GM21825 (cell line): ENCODE results near the gene MEGF11.

Experiments
- ATAC-seq: cut with Tn5 transposase; IDR thresholded peaks from one replicate; pipeline ENCODE4 v1.9.1; 2021; ENCODE audit warnings: mild to moderate bottlenecking, moderate library complexity; ENCODE audit not compliant: unreplicated experiment

Gene MEGF11

DNA sequence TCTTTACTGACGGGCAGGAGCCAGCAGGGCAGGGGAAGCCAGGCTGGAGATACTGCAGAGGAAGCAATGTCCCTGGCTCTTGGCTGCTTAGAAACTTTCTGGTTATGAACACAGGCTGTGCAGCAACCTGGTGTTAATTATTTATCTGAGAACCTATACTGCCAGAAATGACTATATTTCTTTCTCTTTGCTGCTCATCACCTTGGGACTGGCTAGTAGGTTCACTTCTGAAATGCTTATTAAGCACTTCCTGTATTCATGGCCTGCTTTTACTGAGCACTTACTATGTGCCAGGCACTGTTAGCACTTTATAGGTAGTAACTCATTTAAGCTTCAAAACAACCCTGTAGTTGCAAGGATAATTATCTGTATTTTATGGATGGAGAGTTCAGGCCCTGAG is 326.7 kb downstream of the MEGF11 start:
- peak; percentile 55 for ATAC-seq

- ATAC-seq, result no peak
These were observed 327.1 kb downstream of the MEGF11 start for GRCh38 chr15:65926459-65926858.

GRCh38 chr15:65925338-65925737 is 328.2 kb downstream of the MEGF11 start:
- no peak for ATAC-seq

DNA sequence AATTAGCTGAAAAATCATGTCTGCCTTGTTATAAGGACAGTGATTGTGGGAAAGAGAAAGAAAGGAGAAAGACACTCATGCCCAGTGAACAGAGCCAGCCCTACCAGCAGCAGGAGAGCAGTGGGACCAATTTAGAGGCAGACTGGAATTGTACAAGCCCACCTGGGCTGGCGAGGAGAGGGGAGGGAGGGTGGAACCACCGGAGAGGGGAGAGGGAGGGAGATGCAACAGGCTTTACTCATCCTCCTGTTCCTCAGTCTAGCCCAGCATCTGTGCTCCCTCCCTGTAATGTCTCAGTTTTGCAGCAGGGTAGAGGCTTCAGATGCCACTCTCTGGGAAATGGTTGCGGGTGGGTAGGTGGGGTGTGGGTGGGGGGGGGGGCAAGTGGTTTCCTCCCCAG is 329.5 kb downstream of the MEGF11 start:
- ATAC-seq, result no peak

DNA sequence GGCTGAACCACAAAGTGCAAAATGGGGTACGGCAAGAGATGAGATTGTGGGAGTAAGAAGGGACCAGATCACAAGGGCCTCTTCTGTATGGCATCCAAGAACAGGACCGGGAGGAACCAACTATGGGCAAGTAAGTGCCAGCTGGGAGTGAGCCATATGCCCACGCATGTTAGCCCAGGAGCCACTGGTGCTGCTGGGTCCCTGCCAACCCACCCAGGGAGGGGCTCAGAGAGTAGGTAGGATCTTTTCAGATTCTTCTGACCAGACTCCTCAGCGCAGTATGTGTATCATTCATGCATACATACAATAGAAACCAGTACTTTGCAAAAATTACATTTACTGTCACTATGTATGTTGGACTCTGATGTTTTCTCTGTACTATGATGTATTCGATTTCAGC is 330.3 kb downstream of the MEGF11 start:
- no peak for ATAC-seq

DNA sequence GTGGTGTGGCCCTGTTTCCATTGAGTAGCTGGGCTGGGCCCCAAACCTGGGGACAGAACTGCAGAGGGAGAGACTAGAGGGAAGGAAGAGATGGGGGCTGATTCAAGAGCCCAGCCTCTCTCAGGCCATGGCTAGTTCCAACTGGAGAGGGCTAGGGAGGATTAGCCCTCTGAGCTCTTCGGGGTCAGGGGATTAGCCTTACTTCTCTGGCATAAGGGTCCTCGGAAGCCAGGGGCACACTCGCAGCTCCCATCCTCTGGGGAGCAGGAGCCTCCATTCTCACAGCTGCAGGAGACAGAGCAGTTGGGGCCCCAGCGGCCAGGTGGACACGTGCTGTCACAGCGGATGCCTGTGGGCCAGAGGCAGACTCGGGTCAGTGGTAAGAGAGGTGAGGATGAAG is 330.9 kb downstream of the MEGF11 start:
- ATAC-seq, result no peak

- no peak for ATAC-seq
These were observed 331.8 kb downstream of the MEGF11 start for GRCh38 chr15:65921780-65922179.

DNA sequence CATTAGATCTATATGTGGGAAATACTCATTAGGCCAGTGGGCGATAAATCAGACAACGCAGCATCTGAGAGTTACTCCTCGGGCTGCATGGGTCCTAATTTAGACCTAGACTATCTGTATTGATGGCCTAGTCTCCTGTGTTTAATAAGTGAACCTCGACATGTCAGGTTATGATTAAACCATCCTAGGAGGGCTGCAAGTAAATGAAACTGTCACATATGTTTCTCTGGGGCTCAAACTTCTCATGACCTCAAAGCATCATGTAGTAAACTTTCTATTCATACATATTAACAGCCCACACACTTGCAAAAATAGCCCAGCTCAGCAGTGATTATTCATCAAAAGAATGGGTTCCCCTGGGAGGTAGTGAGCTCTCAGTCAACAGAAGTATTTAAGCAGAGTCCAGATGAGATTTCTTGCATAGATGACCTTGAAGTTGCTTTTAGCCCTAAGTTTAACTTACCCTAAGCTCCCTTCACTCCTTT is 332.7 kb downstream of the MEGF11 start:
- peak; percentile 30 for ATAC-seq

DNA sequence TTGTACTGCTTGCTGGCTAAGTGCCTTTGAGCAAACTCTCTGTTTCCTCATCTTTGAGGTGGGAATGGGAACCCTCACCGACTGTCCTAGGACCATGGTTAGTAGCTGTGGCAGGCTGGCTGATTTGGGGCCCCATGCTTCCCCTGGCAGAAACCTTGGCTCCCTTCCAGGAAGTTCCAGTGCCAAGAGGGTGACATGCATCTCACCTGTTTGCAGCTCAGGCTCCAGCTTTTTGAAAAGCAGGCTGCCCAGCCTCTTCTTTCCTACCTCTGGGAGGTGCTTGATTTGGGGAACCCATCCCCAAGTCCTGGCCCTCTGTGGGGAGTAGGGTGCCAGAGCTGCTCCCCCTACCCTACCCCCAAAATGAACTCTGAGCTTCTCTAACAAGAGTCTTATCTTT is 333.4 kb downstream of the MEGF11 start:
- ATAC-seq, result no peak

DNA sequence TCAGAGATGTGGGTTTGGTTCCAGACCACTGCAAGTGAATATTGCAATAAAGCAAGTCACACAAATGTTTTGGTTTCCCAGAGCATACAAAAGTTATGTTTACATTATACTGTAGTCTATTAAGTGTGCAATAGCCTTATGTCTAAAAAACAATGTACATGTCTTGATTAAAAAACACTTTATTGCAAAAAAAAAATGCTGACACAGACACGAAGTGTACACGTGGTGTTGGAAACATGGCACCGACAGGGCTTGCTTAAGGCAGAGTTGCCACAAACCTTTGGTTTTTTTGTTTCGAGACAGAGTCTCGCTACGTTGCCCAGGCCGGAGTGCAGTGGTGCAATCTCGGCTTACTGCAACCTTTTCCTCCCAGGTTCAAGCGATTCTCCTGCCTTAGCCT is 334.2 kb downstream of the MEGF11 start:
- no peak for ATAC-seq

GRCh38 chr15:65918945-65919344 is 334.6 kb downstream of the MEGF11 start:
- ATAC-seq, result no peak

- no peak for ATAC-seq
These were observed 335.1 kb downstream of the MEGF11 start for GRCh38 chr15:65918357-65918920.

DNA sequence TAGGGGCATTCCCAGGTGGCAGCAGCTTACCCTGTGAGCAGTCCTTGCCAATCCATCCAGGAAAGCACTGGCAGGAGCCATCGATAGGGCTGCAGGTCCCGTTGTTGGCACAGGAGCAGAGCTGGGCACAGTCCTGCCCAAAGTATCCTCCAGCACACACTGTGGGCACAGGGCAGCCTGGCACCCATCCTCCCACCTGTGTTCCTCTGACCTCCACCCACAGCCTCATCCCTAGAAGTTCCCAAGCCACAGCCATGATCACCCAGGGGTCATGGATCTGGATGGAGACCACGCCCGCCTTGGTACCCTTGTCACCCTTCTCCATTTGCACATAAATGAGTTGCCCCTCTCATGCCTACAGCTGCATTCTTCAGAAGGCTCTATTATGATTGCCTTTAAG is 335.6 kb downstream of the MEGF11 start:
- ATAC-seq, result no peak

GRCh38 chr15:65917407-65917756 is 336.2 kb downstream of the MEGF11 start:
- peak; percentile 9 for ATAC-seq

DNA sequence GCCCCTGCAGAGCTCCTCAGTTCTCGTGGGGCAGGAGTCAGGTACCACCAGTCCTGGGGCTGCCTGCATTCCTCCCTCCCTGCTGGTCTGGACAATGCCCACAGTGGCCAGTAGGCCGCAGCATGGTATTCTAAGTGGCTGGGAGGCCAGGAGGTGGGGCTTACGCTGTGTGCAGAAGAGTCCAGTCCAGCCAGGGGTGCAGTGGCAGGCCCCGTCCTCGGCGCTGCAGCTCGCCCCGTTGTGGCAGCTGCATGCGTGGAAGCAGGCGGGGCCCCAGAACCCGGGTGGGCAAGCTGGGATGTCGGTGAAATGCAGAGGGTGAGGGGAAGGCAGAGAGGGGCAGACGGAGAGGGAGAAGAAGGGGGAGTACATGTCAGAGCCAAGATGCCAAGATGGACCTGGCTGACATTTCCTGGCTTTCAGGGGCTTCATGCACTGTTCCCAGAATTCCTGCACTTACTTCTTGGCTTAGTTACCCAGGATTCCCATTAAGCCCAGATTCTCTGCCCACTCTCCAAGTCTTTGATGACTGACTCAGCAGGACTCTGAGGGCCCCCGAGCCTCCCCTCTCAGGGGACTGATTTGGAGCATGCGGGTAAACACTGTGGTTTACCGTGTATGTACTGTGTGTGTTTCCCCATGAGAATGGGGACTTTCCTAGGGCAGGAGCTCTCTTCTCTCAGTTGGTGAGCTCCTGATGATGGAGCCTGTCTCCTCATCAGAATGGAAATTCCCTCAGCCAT is 336.7 kb downstream of the MEGF11 start:
- ATAC-seq, result peak; percentile 49

GRCh38 chr15:65916041-65916663 is 337.4 kb downstream of the MEGF11 start:
- ATAC-seq, result no peak

DNA sequence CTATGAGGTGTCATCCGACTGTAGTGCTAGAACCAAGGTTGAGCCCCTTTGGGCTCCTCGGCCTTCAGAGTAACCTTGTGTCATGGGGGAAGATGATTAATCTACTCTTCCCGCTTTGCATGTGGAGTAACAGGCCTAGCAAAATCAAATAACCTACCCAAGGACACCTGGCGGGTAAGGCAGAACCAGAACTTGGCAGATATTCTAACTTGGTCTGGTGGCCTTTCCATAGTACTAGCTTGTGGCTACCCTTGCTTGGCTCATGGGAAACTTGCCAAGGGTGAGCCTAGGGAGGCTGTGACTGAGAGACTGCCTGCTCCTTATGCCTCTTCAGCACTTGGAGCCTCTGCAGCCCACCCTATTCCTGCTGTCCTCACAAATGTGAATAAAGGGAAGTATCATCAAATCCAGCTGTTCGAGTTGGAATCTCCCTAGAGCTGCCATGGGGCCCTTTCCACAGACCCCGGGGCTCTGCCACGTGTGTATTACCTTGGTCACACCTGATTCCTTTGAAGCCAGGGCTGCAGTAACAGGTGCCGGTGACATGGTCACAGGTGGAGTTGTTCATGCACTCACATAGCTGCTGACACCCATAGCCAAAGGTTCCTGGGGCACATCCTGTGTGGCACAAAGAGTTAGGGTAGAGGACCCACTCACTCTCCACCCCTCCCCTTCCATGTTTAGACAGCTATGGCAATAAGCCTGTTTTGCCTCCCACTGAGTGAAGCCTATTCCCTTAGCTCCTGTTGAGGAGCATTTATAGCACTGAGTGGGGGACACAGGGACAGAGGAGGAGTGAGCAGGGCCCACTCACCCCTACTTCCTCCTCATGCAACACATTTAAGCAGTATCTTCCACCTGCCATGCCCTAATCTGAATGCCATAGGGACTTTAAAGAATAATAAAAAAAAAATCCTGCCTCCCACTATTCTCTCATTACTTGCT is 338.3 kb downstream of the MEGF11 start:
- no peak for ATAC-seq

DNA sequence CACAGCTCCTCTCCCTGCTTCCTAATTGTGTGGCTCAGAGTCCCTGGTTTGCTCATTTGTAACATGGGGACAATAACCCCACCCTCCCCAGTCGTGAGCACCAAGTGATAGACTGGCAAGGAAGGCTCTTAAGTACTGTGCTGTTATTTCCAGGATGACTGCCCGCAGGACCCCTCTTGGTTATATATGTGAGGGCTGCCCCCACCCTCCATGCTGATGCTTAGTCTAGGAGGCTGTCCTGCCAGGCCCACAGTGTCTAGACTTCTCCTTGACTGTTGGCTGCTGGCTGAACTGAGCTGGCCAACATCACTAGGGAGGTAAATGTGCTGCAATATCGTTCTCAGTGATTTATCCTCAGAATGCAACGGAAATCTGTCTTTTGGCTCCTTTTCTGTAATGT is 339.2 kb downstream of the MEGF11 start:
- no peak for ATAC-seq

GRCh38 chr15:65913631-65914199 is 339.8 kb downstream of the MEGF11 start:
- no peak for ATAC-seq

- ATAC-seq, result no peak
These were observed 341.3 kb downstream of the MEGF11 start for GRCh38 chr15:65912235-65912634.

DNA sequence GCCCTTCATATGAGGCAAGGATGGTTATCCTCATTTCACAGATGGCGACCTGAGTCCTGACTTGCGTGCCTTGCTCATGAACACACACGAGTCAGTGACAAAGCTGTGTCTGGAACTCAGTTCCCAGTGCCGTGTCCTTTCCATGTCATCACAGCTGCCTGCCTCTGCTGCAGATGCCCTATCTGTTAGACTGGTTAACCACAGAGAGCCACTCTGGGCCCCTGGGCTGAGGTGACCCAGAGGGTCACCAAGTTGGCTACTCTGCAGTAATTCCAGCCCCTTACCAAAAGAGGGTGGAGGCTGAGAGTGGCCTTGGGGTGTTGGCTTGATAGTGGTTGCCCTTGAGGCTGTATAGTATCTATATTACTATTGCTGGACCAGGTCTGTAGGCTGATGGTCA is 343.2 kb downstream of the MEGF11 start:
- no peak for ATAC-seq
